ENCODE measurements around the gene UBA5.
"Not testable (repeated sequence)": the region's sequence is repeated elsewhere in the genome, so short reads cannot be mapped to it uniquely, and the experiment has no call there.

UBA5 gene

GRCh38 chr3:132637590-132637989 is 22.5 kb upstream of the UBA5 start:
- DNase-seq (ENCODE audit: low read depth), result peak; percentile 75
- no peak overlapping the region for H3K4me3 ChIP-seq (ENCODE audit: low read length)
- TF ChIP-seq CTCF (conservative IDR thresholded peaks at IDR 0.05; ENCODE audit: low read length), result no peak

- DNase-seq (ENCODE audit: low read depth), result no peak
- H3K4me3 ChIP-seq (ENCODE audit: low read length), result no peak overlapping the region
- TF ChIP-seq CTCF (conservative IDR thresholded peaks at IDR 0.05; ENCODE audit: low read length), result no peak
These were observed 21.4 kb upstream of the UBA5 start for GRCh38 chr3:132638706-132639105.

- H3K4me3 ChIP-seq (ENCODE audit: low read length); DNase-seq (ENCODE audit: low read depth): not testable (repeated sequence)
These were observed 18.7 kb upstream of the UBA5 start for GRCh38 chr3:132641427-132641826.

- no peak overlapping the region for H3K4me3 ChIP-seq (ENCODE audit: low read length)
- DNase-seq (ENCODE audit: low read depth), result peak; percentile 62
- peak; percentile 74 for TF ChIP-seq CTCF (conservative IDR thresholded peaks at IDR 0.05; ENCODE audit: low read length)
These were observed 18.1 kb upstream of the UBA5 start for GRCh38 chr3:132641837-132642538.

- H3K4me3 ChIP-seq (ENCODE audit: low read length), result no peak overlapping the region
- no peak for DNase-seq (ENCODE audit: low read depth)
- no peak for TF ChIP-seq CTCF (conservative IDR thresholded peaks at IDR 0.05; ENCODE audit: low read length)
These were observed 17.6 kb upstream of the UBA5 start for GRCh38 chr3:132642539-132642847.

GRCh38 chr3:132643366-132643765 is 16.8 kb upstream of the UBA5 start:
- DNase-seq (ENCODE audit: low read depth), result no peak
- TF ChIP-seq CTCF (conservative IDR thresholded peaks at IDR 0.05; ENCODE audit: low read length), result no peak
- H3K4me3 ChIP-seq (ENCODE audit: low read length), result no peak overlapping the region

GRCh38 chr3:132645058-132645457 is 15.1 kb upstream of the UBA5 start:
- no peak for TF ChIP-seq CTCF (conservative IDR thresholded peaks at IDR 0.05; ENCODE audit: low read length)

GRCh38 chr3:132650153-132650552 is 10.0 kb upstream of the UBA5 start:
- DNase-seq (ENCODE audit: low read depth), result no peak
- H3K4me3 ChIP-seq (ENCODE audit: low read length), result no peak overlapping the region
- TF ChIP-seq CTCF (conservative IDR thresholded peaks at IDR 0.05; ENCODE audit: low read length), result no peak

More at GRCh38 chr3:132645058-132645457, 15.1 kb upstream of the UBA5 start:
- DNase-seq (ENCODE audit: low read depth), result no peak
- no peak overlapping the region for H3K4me3 ChIP-seq (ENCODE audit: low read length)

Measured in AG10803 (cell line).